ENCODE data around the gene ARFGEF2.
"Not testable (repeated sequence)": the region's sequence is repeated elsewhere in the genome, so short reads cannot be mapped to it uniquely, and the experiment has no call there.

ARFGEF2 gene

DNA sequence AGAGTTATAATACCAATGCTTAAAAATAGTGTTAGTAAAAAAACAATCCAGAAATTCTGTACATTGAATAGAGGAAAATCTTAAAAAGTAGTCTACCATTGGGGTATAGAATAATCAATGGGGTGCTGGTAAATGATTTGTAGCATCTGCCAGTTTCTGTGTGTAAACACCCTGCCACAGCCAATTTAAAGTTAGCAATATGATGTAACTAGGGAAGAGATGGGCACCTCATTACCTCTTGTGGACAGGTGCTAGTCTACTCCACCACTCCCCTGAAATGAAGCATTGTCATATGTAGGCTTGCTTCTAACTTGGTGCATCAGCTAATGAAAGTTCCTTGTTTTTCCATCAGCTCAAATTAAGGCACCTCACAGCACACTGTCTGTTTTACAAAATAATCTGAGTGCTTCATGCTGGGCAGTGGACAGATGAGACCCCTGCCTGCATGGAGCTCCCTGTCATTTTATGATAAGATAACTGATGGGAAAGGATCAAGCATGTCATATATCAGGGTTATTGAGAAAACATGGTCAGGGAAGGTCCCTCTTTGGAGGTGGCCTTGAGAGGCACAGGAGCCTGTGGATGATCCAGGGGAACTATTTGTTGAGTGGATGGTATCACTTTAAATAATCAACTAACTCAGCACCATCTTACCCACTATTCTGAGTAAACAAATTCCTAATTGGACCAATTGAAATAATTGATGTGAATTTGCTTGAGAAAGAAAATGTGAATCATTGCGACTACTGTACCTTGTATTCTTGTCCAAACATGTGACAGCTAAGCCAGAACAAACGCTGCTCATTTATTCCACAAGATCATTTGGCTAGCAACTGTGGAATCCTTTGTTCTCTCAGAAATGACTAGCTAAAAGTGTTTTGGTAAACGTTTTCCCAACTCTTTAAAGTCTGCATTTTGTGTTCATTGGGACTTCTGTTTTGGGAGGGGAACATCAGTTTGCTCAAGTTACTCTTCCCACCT, 78.7 kb downstream of the ARFGEF2 start:
- no peak for DNase-seq (ENCODE audit: low spot score)

DNA sequence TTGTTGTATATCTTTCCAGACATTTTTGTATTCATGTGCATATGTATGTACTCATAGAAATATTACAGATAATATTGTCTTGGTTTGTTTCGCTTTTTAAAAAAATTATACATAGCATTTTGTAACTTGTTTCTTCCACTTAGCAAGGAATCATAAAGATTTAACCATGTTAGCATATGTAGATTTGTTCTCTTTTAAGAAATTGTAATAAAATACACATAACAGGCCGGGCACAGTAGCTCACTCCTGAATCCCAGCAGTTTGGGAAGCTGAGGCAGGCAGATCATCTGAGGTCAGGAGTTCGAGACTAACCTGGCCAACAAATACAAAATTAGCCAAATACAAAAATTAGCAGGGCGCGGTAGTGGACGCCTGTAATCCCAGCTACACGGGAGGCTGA, 80.2 kb downstream of the ARFGEF2 start:
- no peak for DNase-seq (ENCODE audit: low spot score)

- DNase-seq (ENCODE audit: low spot score) = no peak
Observed at GRCh38 chr20:49006446-49006980, 85.0 kb downstream of the ARFGEF2 start.

- DNase-seq (ENCODE audit: low spot score) = no peak
Observed at GRCh38 chr20:49009899-49010631, 88.6 kb downstream of the ARFGEF2 start.

DNA sequence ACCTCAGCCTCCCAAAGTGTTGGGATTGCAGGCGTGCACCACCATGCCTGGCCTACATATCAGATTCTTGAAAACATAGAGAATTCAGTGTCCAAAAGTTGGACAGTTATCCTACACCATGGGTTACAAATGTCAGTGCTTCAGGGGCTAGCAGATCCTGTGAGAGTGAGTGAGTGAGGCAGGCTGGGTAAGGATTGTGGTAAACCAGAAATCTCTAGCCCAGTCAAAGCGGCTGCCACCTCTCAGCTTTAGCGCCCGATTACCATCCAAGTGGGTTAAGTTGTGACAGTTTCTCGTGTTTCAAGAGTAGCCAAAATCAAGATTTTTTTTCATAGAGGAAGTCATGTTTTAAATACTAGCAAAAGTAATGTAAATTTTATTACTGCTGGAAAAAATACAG, 102.7 kb downstream of the ARFGEF2 start:
- DNase-seq (ENCODE audit: low spot score) = no peak

- not testable (repeated sequence) for DNase-seq (ENCODE audit: low spot score)
Observed at GRCh38 chr20:49028177-49028576, 106.7 kb downstream of the ARFGEF2 start.

DNA sequence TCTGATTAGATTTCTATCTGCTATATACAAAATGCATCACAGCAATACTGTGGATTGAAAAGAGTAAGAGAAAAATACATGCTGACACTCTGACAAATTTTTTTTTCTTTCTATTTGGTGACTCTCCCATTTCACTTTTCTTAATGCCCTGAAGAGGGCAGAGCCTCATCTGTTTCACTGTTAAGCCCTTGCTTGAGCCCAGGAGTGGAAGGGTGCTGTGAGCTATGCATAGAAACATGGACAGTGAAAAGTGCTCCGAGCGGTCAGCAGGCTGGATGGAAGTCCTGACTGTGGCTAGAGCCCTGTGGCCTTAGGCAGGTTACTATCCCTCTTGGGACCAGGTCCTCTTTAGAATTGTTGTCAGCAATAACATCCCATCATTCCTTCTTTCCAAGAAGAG, 107.2 kb downstream of the ARFGEF2 start:
- DNase-seq (ENCODE audit: low spot score) = no peak

GRCh38 chr20:49029203-49029602, 107.7 kb downstream of the ARFGEF2 start:
- DNase-seq (ENCODE audit: low spot score) = no peak

DNA sequence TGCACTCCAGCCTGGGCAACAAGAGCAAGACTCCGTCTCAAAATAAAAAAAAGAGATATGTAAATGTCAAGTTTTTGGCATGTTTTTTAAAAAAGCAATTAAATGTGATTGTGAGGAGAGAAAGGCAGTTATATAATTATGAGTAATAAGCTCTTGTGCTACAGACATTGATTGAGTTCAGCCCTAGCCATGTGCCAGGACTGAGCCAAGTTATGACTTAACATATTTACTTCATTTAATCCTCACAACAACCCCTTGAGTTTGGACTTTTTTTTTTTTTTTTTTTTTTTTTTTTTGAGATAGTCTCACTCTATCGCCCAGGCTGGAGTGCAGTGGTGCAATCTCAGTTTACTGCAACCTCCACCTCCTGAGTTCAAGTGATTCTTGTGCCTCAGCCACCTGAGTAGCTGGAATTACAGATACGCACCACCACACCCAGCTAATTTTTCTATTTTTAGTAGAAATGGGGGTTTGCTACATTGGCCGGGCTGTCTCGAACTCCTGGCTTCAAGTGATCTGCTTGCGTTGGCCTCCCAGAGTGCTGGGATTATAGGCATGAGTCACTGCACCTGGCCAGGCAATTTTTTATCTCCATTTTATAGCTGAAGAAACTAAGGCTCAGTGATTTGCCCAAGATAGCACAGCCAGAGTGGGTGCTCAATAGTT, 109.6 kb downstream of the ARFGEF2 start:
- no peak for DNase-seq (ENCODE audit: low spot score)

- no peak for DNase-seq (ENCODE audit: low spot score)
Observed at GRCh38 chr20:49032455-49032854, 110.9 kb downstream of the ARFGEF2 start.

DNA sequence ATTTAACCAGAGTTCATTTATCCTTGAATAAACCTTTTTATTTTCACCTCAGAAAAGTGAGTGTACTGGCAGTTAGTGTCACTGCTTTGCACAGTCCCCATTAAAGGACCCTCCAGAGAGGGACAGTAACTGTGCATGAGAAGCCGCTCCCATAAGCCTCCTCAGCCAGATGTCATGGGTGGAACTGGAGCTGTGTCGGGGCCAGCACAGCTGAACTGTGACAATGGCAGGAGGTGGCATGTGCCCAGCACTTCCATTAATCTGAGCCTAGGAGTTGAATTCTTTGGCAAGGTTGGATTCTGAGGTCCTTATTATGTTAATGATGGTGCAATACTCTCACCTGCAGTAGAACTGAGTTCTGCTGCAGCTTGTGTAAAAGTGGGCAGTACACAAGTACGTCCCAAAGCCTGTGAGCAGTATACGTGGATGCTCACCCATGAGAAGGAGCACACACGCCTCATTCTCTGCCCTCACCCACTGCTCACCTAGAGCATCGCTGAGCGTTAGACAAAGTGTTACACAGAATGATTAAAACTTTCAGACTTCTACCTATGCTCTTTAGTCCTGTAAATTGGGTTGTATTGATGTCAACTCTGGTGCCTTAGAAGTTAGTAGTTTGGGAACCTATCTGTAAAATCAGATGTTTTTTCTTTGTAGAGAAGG, 112.7 kb downstream of the ARFGEF2 start:
- no peak for DNase-seq (ENCODE audit: low spot score)

- peak; percentile 52 for DNase-seq (ENCODE audit: low spot score)
Observed at GRCh38 chr20:49037962-49038387, 116.5 kb downstream of the ARFGEF2 start.

DNA sequence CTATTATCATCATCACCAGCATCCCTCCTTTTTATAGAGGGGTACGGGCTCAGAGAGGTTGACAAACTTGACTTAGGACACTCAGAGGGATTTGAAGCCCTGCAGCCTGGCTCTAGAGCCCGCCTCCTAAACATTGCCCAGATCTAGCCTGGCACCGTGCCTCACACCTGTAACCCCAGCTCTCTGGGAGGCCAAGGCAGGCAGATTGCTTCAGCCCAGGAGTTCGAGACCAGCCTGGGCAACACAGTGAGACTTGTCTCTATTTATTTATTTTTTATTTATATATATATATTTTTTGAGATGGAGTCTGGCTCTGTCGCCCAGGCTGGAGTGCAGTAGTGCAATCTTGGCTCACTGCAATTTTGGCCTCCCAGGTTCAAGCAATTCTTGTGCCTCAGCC, 118.3 kb downstream of the ARFGEF2 start:
- no peak for DNase-seq (ENCODE audit: low spot score)

- DNase-seq (ENCODE audit: low spot score) = no peak
Observed at GRCh38 chr20:49043000-49043399, 121.5 kb downstream of the ARFGEF2 start.

DNA sequence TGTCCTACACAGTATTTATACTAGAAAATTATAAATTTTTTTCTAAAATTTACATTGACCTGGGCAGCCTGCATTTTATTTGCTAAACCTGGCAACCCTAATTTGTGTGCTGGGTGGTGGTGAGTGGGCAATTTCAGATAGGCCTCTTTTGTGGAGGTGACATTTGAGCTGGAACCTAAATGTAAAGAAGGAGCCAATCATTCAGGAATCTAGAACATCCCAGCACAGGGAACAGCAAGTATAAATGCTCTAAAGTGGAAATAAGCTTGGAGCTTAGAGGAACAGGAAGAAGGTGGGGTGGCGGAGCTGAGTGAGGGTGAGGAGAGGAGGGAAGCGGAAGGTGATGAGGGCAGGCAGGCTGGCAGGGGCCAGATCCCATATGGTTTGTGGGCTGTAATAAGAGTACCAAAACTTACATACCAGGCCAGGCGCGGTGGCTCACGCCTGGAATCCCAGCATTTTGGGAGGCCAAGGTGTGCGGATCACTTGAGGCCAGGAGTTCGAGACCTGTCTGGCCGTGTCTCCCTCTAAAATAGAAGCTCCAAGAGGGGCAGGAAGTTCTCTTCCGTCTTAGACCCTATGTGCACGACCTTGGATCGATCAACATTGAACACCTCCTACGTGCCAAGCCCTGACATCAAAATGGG, 124.1 kb downstream of the ARFGEF2 start:
- DNase-seq (ENCODE audit: low spot score) = peak; percentile 35

- peak; percentile 96 for DNase-seq (ENCODE audit: low spot score)
Observed at GRCh38 chr20:49046087-49046900, 124.8 kb downstream of the ARFGEF2 start, which contains the start of gene CSE1L. Gene CSE1L, plus strand, starts transcription at chr20:49046312. Its CDS starts 12,152 bp downstream, at chr20:49058464.

DNA sequence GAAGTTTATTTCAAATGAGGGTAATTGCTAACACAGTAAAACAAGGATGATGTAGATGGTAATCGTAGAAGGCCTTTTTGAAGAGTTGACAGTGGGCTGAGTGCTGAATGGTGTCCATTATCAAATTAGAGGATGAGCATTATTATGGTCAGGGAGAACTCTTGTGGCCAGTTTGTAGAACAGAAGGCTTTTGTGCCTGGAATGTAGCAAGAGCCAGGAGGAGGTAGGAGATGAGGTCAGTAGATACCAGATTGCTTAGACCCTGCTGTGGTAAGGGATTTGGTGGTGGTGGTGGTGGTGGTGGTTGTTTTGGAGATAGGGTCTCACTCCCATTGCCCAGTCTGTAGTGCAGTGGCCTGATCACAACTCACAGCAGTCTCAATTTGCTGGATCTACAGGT, 130.8 kb downstream of the ARFGEF2 start:
- DNase-seq (ENCODE audit: low spot score) = no peak

DNA sequence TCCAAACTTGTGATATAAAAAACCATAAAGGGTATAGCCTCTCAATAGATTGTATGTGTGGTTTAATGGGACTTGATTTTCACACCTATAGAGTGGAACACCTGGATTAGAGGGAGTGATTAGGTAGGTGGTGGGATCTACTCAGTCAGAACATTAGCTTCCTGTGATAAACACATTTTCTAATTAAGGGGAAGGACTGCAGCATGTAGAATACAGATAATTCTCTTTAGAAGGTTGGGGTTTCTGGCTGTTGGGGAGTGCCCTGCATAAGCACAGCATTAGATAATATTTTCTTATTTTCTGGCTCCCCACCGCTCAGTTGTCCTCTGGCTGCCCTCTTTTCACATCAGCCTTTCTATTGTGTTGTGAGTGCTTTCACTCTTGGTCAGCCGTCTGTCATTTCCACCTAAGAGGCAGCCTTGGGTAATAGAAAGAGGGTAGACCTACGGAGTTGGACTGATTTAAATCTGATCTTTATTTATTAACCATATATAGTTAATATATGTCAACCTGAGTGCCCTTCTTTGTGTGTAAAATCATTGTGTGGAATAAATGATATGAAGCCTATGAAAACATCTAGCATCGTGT, 132.6 kb downstream of the ARFGEF2 start:
- DNase-seq (ENCODE audit: low spot score) = peak; percentile 11

DNA sequence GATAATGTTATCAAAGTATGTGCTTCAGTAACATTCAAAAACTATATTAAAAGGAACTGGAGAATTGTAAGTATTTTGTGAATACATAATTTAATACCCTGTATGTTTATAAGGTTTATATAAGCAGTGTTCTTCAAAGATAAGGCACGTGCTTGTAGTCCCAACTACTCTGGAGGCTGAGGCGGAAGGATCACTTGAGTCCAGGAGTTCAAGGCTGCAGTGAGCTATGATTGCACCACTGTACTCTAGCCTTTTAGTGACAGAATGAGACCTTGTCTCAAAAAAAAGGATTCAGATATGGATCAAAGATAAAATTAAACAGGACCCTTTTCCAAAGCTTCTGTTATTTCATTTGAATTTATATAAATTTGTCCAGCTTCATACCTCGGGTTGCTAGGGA, 141.8 kb downstream of the ARFGEF2 start:
- DNase-seq (ENCODE audit: low spot score) = no peak

- DNase-seq (ENCODE audit: low spot score) = no peak
Observed at GRCh38 chr20:49074521-49074920, 153.0 kb downstream of the ARFGEF2 start.
